ENCODE data around the gene HMGB1. TPM values are rescaled to one million over a fixed set of nuclear protein-coding genes. Genes with fewer than 3 reads are reported as not detected.

HMGB1 gene
- total and polyA plus RNA-seq, 2 of the 13 experiments (the other 11 are each of a cell fraction or from before 2014, with no cell fraction given), result 115 to 584 TPM

DNA sequence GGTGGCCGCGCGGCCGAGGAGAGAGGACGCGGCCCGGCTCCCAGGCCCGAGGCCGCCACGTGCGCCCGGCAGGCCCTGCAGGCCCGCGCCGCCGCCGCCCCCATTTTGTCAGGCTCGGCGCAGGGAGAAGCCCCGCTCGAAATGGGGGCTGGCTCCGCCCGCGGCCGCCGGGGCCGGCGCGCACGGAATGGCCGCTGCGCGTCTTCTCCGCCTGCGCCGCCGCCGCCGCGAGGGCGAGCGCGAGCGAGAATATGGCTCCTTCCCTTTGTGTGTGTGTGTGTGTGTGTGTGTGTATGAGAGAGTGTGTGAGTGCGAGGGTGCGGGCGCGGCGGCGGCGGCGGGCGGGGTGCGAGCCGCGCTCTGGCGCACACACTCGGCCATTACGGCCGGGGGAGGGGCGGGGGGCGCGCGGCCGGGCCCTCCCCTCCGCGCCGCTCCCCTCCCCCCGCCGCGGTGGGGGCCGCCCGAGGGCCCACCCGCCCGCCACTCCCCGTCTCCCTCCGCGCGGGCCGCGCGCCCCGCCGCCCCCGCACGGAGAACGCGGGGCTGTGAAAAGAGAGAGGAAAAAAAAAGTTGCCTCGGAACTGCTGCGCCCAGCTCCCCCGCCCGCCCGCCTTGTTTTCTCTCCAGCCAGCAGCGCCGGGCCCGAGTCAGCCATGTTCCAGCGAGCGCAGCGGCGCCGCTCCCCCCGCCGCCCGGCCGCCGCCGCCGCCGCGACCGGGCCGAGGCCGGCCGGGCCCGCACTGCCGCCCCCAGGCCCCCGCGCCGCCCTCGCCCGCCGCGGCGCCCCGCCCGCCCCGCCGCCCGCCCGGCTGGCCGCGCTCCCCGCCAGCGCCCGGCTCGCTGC, 1.0 kb downstream of the HMGB1 start (continued):
- TF ChIP-seq, protein P1, sequence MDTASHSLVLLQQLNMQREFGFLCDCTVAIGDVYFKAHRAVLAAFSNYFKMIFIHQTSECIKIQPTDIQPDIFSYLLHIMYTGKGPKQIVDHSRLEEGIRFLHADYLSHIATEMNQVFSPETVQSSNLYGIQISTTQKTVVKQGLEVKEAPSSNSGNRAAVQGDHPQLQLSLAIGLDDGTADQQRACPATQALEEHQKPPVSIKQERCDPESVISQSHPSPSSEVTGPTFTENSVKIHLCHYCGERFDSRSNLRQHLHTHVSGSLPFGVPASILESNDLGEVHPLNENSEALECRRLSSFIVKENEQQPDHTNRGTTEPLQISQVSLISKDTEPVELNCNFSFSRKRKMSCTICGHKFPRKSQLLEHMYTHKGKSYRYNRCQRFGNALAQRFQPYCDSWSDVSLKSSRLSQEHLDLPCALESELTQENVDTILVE (CRISPR knock-in tag; IDR thresholded peaks at IDR 0.05), result no peak
- TF ChIP-seq ZKSCAN5 (CRISPR knock-in tag; IDR thresholded peaks at IDR 0.05), result no peak
- TF ChIP-seq, protein P2, sequence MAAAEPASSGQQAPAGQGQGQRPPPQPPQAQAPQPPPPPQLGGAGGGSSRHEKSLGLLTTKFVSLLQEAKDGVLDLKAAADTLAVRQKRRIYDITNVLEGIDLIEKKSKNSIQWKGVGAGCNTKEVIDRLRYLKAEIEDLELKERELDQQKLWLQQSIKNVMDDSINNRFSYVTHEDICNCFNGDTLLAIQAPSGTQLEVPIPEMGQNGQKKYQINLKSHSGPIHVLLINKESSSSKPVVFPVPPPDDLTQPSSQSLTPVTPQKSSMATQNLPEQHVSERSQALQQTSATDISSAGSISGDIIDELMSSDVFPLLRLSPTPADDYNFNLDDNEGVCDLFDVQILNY (CRISPR knock-in tag; conservative IDR thresholded peaks at IDR 0.05), result no peak
- TF ChIP-seq TOPORS (CRISPR knock-in tag; IDR thresholded peaks at IDR 0.05), result peak; percentile 68; the same call in 1 of the 2 replicates
- peak; percentile 17; the same call in 1 of the 2 replicates for TF ChIP-seq ZSCAN25 (CRISPR knock-in tag; IDR thresholded peaks at IDR 0.05)
- peak; percentile 44; the same call in 1 of the 2 replicates for TF ChIP-seq RAD21 (CRISPR knock-in tag; IDR thresholded peaks at IDR 0.05)
- TF ChIP-seq YY1 (IDR thresholded peaks at IDR 0.05; ENCODE audit: insufficient read depth, insufficient replicate concordance, low read depth, low read length), result peak; percentile 90
- peak; percentile 84; the same call in 1 of the 2 replicates for TF ChIP-seq ZNF446 (CRISPR knock-in tag; IDR thresholded peaks at IDR 0.05)
- TF ChIP-seq, protein P3, sequence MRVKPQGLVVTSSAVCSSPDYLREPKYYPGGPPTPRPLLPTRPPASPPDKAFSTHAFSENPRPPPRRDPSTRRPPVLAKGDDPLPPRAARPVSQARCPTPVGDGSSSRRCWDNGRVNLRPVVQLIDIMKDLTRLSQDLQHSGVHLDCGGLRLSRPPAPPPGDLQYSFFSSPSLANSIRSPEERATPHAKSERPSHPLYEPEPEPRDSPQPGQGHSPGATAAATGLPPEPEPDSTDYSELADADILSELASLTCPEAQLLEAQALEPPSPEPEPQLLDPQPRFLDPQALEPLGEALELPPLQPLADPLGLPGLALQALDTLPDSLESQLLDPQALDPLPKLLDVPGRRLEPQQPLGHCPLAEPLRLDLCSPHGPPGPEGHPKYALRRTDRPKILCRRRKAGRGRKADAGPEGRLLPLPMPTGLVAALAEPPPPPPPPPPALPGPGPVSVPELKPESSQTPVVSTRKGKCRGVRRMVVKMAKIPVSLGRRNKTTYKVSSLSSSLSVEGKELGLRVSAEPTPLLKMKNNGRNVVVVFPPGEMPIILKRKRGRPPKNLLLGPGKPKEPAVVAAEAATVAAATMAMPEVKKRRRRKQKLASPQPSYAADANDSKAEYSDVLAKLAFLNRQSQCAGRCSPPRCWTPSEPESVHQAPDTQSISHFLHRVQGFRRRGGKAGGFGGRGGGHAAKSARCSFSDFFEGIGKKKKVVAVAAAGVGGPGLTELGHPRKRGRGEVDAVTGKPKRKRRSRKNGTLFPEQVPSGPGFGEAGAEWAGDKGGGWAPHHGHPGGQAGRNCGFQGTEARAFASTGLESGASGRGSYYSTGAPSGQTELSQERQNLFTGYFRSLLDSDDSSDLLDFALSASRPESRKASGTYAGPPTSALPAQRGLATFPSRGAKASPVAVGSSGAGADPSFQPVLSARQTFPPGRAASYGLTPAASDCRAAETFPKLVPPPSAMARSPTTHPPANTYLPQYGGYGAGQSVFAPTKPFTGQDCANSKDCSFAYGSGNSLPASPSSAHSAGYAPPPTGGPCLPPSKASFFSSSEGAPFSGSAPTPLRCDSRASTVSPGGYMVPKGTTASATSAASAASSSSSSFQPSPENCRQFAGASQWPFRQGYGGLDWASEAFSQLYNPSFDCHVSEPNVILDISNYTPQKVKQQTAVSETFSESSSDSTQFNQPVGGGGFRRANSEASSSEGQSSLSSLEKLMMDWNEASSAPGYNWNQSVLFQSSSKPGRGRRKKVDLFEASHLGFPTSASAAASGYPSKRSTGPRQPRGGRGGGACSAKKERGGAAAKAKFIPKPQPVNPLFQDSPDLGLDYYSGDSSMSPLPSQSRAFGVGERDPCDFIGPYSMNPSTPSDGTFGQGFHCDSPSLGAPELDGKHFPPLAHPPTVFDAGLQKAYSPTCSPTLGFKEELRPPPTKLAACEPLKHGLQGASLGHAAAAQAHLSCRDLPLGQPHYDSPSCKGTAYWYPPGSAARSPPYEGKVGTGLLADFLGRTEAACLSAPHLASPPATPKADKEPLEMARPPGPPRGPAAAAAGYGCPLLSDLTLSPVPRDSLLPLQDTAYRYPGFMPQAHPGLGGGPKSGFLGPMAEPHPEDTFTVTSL (CRISPR knock-in tag; IDR thresholded peaks at IDR 0.05; ENCODE audit: borderline replicate concordance), result no peak
- TF ChIP-seq, protein P4, sequence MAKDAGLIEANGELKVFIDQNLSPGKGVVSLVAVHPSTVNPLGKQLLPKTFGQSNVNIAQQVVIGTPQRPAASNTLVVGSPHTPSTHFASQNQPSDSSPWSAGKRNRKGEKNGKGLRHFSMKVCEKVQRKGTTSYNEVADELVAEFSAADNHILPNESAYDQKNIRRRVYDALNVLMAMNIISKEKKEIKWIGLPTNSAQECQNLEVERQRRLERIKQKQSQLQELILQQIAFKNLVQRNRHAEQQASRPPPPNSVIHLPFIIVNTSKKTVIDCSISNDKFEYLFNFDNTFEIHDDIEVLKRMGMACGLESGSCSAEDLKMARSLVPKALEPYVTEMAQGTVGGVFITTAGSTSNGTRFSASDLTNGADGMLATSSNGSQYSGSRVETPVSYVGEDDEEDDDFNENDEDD (CRISPR knock-in tag; IDR thresholded peaks at IDR 0.05; ENCODE audit: borderline replicate concordance), result peak; percentile 18; the same call in 1 of the 2 replicates
- TF ChIP-seq SKI (IDR thresholded peaks at IDR 0.05; ENCODE audit: partially characterized antibody), result peak; percentile 44
- TF ChIP-seq ZNF790 (CRISPR knock-in tag; IDR thresholded peaks at IDR 0.05; ENCODE audit: borderline replicate concordance), result peak; percentile 35; the same call in 1 of the 2 replicates
- TF ChIP-seq HOXA3 (CRISPR knock-in tag; IDR thresholded peaks at IDR 0.05), result peak; percentile 76
- TF ChIP-seq SRY (CRISPR knock-in tag; IDR thresholded peaks at IDR 0.05), result peak; percentile 39; the same call in 1 of the 2 replicates
- TF ChIP-seq MAZ (IDR thresholded peaks at IDR 0.05; ENCODE audit: borderline replicate concordance, low read depth, low read length), result peak; percentile 71; the same call in 1 of the 2 replicates
- TF ChIP-seq MAZ (CRISPR knock-in tag; IDR thresholded peaks at IDR 0.05; ENCODE audit: low read depth), result peak; percentile 56; the same call in 1 of the 2 replicates
- TF ChIP-seq HES4 (CRISPR knock-in tag; IDR thresholded peaks at IDR 0.05; ENCODE audit: borderline replicate concordance), result peak; percentile 65; the same call in 1 of the 2 replicates
- 0 out of 2 replicates have a peak, but pooled peaks have one; percentile 13 for TF ChIP-seq SMYD3 (CRISPR knock-in tag; IDR thresholded peaks at IDR 0.05)

Measured in HepG2 (cell line).